SJCRH30 (cell line): ENCODE results near the gene RAP2A. TPM values are rescaled to one million over a fixed set of nuclear protein-coding genes. Genes with fewer than 3 reads are reported as not detected.

Experiments
- DNase-seq, 2 experiments: peaks; one replicate each; pipeline ENCODE4 v3.0.0-alpha.2; 2015 to 2020
- H3K27ac ChIP-seq: fragments of 250-450 bp; sonication (Bioruptor Pico); 2 replicates; pipeline ENCODE4 v1.5.1; 2020; ENCODE audit warnings: mild to moderate bottlenecking, moderate library complexity
- H3K27me3 ChIP-seq: fragments of 250-450 bp; sonication (Bioruptor Pico); 2 replicates; pipeline ENCODE4 v1.5.1; 2020; ENCODE audit warnings: mild to moderate bottlenecking, moderate library complexity
- H3K36me3 ChIP-seq: fragments of 250-450 bp; sonication (Bioruptor Pico); 2 replicates; pipeline ENCODE4 v1.5.1; 2020; ENCODE audit warnings: mild to moderate bottlenecking, moderate library complexity
- H3K4me1 ChIP-seq: fragments of 250-450 bp; sonication (Bioruptor Pico); 2 replicates; pipeline ENCODE4 v1.5.1; 2020; ENCODE audit warnings: mild to moderate bottlenecking, moderate library complexity
- H3K4me3 ChIP-seq: fragments of 250-450 bp; sonication (Bioruptor Pico); 2 replicates; pipeline ENCODE4 v1.5.1; 2020; ENCODE audit warnings: mild to moderate bottlenecking, moderate library complexity
- H3K9me3 ChIP-seq: fragments of 250-450 bp; sonication (Bioruptor Pico); replicated peaks from 2 replicates; pipeline ENCODE4 v1.5.1; 2020; ENCODE audit warnings: mild to moderate bottlenecking, moderate library complexity
- total RNA-seq: library from RNA; depleted of rRNA; stranded (reverse); fragments of >200 nt; shearing (Covaris generic); gene quantifications from 2 replicates; pipeline ENCODE4 v1.2.3, GENCODE V29; 2014

Gene RAP2A
- total RNA-seq, 1 experiment from 2014 or later: 28.9 TPM

DNA sequence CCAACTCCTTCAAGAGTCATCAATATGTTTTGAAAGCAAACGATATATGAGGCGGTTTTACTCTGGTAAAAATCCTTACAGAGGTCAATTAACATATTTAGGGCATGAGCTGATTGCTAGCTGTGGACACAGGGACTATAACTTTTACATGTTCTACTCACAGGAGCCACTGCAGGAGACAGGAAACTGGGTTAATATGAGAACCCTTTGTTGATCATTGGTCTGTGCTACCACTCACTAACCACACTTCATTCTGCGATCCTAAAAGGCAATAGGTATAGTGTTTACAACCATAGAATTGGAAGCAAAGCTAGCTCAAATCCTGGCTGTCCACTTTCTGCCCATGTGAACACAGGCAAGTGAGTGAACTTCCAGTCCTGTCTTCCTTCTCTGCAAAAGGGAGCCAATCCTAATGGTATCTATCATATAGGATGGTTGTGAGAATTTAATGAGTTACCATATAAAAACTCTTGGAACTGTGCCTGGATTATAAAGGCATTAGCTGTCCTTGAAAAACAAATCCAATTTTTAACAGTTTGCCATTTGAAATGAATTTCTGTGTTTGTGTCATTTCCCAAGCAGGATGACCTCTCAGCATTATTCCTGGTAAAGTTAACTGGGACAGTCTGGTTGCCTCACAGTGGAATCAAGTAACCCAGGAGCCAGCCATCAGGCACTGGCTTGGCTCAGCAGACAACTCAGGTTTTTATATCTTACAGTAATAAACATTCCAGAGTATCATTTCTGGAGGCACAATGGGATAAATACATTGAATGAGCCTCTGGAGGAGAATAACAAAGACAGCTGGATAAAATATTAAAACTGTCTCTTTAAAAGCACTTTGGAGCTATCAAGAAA lies 29.8 kb upstream of the RAP2A start:
- DNase-seq: no peak
- Histone ChIP-seq H3K36me3 (no peaks in the 10 kb centered on the region), H3K27ac (no peak overlapping the region), H3K9me3 (no peaks in the 10 kb centered on the region), H3K4me3 (no peak overlapping the region), H3K27me3 (no peaks in the 10 kb centered on the region), H3K4me1 (no peaks in the 10 kb centered on the region)

DNA sequence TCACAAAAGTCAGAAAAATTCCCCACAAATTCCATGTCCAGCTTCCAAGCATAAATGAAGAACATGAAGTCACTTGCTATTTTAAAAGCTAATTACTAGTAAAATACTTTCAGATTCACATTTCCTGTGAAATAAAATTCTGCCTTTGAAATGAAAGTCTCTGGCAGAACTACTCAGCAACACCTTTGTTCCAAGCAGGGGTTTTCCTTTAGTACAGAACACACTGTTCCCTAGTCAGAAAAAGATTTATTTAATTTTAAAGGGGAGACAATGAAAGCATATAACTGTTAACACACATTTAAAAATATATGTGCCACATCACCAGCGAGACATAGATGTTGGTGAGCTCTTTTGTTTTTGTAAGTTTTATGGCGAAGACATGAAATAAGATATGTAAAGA lies 26.4 kb upstream of the RAP2A start:
- no peaks in the 10 kb centered on the region for H3K4me1 ChIP-seq
- no peak overlapping the region for H3K4me3 ChIP-seq
- H3K36me3 ChIP-seq: no peaks in the 10 kb centered on the region
- no peak for DNase-seq
- no peaks in the 10 kb centered on the region for H3K9me3 ChIP-seq
- no peaks in the 10 kb centered on the region for H3K27me3 ChIP-seq
- H3K27ac ChIP-seq: no peak overlapping the region

DNA sequence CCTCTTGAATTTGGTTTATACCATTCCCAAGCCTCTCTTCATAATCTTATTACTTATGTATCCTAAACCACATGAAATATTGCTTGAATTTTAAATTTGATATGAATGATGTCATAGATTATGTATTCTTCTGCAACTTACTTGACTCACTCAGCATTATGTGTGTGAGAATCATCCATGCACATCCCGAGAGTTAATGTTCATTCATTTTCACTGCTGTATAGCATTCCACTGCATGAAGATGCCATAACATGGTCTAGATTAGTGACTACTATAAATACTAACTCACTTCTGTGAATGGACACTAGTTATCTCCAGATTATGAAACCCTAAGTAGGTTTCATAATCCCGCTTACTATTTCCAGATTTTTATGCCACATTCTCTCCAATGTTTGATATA lies 25.0 kb upstream of the RAP2A start:
- DNase-seq: no peak
- Histone ChIP-seq H3K4me1 (peaks cover 1% of the 10 kb centered on the region; the same call in 1 of the 2 replicates), H3K4me3 (no peak overlapping the region), H3K27ac (no peak overlapping the region), H3K27me3 (no peaks in the 10 kb centered on the region), H3K36me3 (no peaks in the 10 kb centered on the region), H3K9me3 (no peaks in the 10 kb centered on the region)

DNA sequence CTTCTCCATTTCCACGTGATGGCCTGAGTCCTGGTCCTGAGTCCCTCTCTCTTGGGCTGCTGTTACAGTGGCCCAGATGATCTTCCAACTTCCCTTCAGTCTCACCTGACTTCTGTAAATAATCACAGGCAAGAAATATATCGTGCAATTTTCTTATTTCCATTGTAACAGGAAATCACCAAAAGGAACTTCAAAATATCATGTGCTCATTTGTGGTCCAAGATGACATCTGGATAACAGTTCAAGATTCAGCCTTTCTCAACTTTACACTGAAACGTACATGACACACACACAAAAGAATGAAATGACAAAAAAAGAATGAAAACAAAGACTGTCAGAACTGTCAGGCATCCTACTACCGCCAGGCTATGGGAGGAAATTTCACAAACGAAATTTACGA lies 22.0 kb upstream of the RAP2A start:
- no peak overlapping the region for H3K27ac ChIP-seq
- DNase-seq: no peak
- no peaks in the 10 kb centered on the region for H3K27me3 ChIP-seq
- no peaks in the 10 kb centered on the region for H3K9me3 ChIP-seq
- no peaks in the 10 kb centered on the region for H3K36me3 ChIP-seq
- no peak overlapping the region for H3K4me3 ChIP-seq
- peaks cover 9% of the 10 kb centered on the region for H3K4me1 ChIP-seq

DNA sequence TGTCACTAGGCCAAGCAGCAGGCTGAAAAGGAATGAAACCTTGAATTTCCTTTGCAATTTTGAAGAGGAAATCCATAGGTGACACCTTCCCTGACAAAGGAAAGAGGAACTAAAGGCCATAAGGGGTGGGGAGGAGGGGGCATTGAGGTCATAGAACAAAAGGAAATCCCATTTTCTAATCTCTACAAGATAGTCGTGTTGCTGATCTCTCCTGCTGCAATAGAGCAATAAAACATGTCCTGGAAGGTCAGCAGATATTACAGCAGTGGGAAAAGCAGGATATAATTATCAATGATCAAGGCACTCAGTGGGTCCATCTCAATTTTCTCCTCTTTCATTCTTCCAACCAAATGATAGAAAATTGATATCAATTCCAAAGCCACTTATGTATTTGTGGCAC lies 20.3 kb upstream of the RAP2A start:
- Histone ChIP-seq H3K36me3 (no peaks in the 10 kb centered on the region), H3K27ac (no peak overlapping the region), H3K9me3 (no peaks in the 10 kb centered on the region), H3K27me3 (no peaks in the 10 kb centered on the region), H3K4me3 (no peak overlapping the region), H3K4me1 (peaks cover 9% of the 10 kb centered on the region)
- DNase-seq: no peak

DNA sequence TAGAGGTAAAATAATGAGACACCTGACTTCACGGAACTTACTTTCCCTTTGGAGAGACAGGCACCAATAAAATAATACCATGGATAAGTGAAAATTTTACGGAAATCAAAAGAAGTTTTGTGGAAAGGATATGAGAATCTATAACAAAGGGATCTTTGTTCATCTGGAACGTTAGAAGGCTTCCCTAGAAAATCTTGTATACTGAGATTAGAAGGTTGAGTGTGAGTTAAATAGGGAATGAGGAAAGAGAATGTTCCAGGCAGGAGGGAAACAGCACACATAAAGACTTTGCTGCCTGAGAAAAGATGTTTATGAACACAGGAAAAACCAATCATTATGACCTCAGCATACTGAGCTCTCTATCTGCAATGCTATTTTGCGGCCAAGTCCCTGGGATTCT lies 19.6 kb upstream of the RAP2A start:
- peak in 1 of 2 experiments; percentile 19 for DNase-seq
- H3K4me3 ChIP-seq: no peak overlapping the region
- no peaks in the 10 kb centered on the region for H3K36me3 ChIP-seq
- H3K4me1 ChIP-seq: peaks cover 9% of the 10 kb centered on the region
- H3K27me3 ChIP-seq: no peaks in the 10 kb centered on the region
- H3K9me3 ChIP-seq: no peaks in the 10 kb centered on the region
- no peak overlapping the region for H3K27ac ChIP-seq

DNA sequence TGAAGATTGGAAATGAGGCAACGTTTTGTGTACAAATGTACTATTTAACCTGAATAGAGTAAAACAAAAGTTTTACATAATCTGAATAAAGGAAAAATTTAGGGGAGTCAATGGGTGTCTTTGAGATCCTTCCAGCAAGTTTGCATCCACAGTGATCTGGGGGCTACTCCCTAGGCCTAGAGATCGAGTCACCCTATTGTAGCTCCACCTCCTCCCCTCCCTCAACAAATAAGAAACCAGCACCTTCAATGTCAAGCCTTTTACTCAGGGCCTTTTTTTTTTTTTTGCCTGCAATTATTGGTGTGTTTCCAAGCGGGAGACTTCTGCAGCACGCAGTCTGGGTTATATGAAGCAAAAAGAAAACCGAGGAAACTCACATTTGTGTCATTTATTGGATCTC lies 16.3 kb upstream of the RAP2A start:
- no peaks in the 10 kb centered on the region for H3K9me3 ChIP-seq
- no peak overlapping the region for H3K4me3 ChIP-seq
- no peak overlapping the region for H3K27ac ChIP-seq
- peaks cover 9% of the 10 kb centered on the region for H3K4me1 ChIP-seq
- H3K27me3 ChIP-seq: no peaks in the 10 kb centered on the region
- no peak for DNase-seq
- no peaks in the 10 kb centered on the region for H3K36me3 ChIP-seq

DNA sequence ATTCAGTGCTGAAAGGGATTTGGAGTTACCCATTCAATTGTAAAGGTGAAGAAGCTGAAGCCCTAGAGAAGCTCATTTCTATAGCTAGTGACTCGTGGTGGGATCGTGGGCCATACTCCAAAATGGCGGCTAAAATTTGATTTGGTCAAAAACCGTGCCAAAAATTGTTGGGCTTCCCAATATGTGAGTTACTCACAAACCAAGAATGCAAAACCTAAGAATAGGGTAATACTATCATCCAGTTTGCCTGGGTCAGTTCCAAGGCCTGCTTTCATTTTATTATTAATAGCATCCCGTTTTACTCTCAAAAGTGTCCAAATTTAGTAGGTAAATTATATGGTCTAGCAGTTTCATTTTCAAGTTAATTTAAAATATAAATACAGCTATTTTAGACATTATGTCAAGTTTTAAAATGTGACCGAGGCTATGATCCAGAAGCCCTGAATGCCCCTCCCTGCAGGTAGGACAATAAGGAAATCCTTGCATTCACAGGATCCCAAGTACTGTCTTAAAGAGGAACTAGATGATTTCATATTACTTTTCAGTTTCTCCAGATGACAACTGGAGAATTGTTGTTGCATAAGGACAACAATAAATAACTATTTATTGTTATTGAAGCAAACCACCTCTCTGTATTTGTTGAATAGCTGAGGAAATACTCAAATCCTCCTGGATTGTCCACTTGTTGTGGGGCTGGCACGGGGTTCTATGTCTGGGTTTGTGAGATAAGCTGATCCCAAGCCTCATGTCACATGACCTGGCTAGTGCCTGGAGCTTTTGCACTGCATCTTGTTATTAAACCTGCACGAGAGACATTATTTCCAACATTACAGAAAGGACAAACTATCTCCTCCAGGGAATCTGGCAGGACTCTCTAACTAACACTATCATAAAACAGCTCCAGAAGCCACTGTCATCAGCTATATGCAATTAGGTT lies 11.6 kb upstream of the RAP2A start:
- no peak for DNase-seq
- no peak overlapping the region for H3K4me3 ChIP-seq
- no peaks in the 10 kb centered on the region for H3K9me3 ChIP-seq
- no peaks in the 10 kb centered on the region for H3K36me3 ChIP-seq
- H3K4me1 ChIP-seq: no peaks in the 10 kb centered on the region
- no peak overlapping the region for H3K27ac ChIP-seq
- no peaks in the 10 kb centered on the region for H3K27me3 ChIP-seq

DNA sequence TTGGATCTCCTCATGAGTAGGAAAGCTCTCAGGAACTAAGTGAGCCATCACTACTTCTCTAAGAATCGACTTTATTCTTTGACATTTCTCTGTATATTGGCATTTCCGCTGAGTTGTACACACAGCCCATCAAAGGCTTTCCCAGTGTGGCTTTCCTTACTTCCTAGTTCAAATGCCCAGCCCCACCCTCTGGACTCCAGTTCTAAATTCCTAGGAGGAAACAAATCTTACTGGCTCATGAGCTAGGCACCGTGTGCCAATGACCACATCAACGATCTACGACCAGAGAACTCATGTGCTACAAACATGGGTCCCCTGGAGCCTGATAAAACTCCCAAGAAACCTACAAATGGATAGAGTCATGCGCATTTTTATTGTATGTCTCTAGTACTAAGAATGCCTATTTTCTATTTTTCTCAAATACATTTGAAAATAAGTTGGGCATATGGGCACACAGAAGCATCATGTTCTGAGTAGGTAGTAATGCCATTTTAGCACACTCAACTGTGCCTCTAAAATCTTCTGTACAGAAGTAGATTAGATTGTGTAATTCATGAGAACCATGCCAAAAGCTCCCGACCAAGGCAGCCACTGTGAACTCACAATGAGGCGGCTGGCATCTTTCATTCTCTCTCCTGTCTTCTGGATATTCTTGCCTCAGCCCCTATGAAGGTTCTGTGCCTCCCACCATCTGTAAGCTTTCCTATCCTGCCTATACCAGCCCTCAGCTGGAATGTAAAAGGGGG lies 10.5 kb upstream of the RAP2A start:
- H3K27ac ChIP-seq: no peak overlapping the region

DNA sequence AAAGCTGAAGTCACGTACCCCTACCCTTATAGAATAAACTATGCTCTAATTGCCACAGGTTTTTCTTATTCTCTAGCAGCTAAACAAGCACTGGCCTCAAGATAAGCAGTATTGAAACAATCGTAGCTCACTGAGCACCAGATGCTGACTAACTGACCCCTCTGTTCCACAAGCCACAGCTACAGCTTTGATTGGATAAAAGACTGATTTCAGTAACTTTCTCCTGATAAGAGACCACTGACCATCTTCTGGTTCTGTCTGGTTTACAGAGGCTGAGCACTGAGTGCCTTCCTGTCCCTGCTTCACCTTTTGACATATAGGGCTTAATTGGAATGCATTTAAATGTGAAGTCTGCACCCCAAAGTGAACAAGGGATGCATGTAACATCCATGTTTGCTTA lies 8.4 kb upstream of the RAP2A start:
- Histone ChIP-seq H3K27ac (no peak overlapping the region), H3K36me3 (no peaks in the 10 kb centered on the region), H3K4me3 (no peak overlapping the region), H3K27me3 (no peaks in the 10 kb centered on the region), H3K9me3 (no peaks in the 10 kb centered on the region), H3K4me1 (0 out of 2 replicates have a peak, but pooled peaks cover 4% of the 10 kb centered on the region)
- no peak for DNase-seq

More for the DNA sequence above, 10.5 kb upstream of the RAP2A start:
- H3K9me3 ChIP-seq: no peaks in the 10 kb centered on the region
- no peak for DNase-seq
- H3K4me1 ChIP-seq: no peaks in the 10 kb centered on the region
- no peaks in the 10 kb centered on the region for H3K36me3 ChIP-seq
- H3K4me3 ChIP-seq: no peak overlapping the region
- H3K27me3 ChIP-seq: no peaks in the 10 kb centered on the region

DNA sequence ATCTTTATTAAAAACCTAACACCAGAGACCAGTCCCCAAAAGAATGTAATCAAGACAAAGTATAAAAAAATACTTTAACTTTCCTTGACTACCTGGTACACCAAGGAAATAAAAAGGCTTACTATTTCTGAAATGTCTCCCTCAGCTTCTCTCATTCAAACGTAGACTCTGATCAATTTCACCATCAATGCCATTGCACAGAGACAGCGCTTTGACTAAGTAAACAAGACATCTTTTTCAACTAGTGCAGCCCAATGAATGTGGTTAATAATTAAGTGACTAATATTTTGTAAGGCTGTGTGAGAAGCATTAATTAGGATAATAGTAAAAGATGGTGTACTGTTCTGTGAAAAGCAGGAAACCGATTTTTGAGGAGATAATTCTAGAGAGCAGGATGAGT lies 7.3 kb upstream of the RAP2A start:
- Histone ChIP-seq H3K27me3 (no peaks in the 10 kb centered on the region), H3K4me3 (no peak overlapping the region), H3K36me3 (no peaks in the 10 kb centered on the region), H3K9me3 (no peaks in the 10 kb centered on the region), H3K27ac (no peak overlapping the region), H3K4me1 (peaks cover 5% of the 10 kb centered on the region; the same call in 1 of the 2 replicates)
- DNase-seq: no peak

DNA sequence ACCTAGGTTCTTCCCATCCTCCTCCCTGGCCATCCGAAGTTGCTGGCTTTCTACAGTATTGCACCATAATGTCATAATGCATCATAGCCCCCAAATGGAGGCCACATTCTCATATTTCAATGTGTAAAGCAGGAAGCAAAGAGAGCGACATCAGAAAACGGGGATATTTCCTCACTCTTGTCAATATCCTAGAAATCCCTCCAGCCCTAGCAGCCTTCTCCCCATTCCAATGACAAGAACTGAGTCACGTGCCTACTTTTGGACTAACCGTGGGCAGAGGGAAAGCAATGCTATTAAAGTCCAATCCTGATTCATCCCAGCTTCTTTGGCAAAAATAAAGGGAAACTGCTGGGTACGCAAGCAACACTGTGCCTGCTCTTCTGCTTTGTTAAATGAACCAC lies 4.3 kb upstream of the RAP2A start:
- peak; percentile 3 to 41 for DNase-seq
- H3K27me3 ChIP-seq: no peaks in the 10 kb centered on the region
- H3K27ac ChIP-seq: no peak overlapping the region
- peaks cover 7% of the 10 kb centered on the region; the same call in 1 of the 2 replicates for H3K4me1 ChIP-seq
- H3K4me3 ChIP-seq: peak overlapping the region; percentile 31
- H3K9me3 ChIP-seq: no peaks in the 10 kb centered on the region
- no peaks in the 10 kb centered on the region for H3K36me3 ChIP-seq

DNA sequence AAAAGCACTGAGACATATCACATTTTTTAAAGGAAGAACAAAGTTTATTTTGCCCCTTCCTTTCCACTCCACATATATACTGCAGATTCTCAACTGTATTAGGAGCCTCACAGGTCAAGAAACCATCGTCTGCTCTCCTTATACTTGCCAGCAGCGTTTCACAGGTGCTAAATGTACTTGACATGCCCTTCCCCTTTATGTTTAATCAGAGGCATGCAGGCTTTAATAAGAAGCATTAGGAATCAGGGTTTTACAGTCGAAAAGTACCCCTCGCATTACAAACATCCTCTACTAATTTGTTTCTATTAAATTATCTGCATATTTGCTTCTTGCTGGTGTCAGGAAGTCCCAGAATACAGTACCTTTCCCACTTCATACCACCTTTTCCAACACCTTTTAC lies 3.7 kb upstream of the RAP2A start:
- Histone ChIP-seq H3K27me3 (no peaks in the 10 kb centered on the region), H3K36me3 (no peaks in the 10 kb centered on the region), H3K4me1 (peaks cover 7% of the 10 kb centered on the region; the same call in 1 of the 2 replicates), H3K4me3 (no peak overlapping the region), H3K27ac (no peak overlapping the region), H3K9me3 (no peaks in the 10 kb centered on the region)
- DNase-seq: no peak

DNA sequence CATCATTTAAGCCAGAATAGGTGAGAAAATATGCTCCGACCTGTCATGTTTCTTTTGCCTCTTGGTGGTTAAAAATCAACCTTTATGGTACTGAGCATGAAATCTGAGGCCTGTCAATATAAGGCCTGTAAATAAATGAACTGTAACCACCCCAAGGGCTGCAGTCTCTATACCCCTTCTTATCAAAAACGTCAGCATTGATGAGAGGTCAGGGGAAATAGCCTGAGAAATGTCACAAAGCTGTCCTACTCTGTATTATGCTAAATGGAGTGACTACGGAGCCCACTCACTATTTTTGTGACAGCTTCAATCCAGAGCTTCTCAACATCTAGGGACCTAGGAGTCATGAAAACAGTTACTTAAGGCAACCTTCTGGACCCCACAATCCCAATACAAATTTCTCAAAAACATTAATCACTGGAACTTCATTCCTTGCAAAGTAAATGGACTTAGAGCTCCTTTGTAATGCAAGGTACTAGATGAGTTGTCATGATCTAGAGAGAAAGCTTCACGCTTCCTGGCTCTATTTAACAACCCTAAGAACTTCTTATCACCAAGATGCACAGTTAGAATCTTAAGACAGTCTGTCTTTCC lies 2.7 kb upstream of the RAP2A start:
- Histone ChIP-seq H3K4me1 (peaks cover 7% of the 10 kb centered on the region; the same call in 1 of the 2 replicates), H3K4me3 (0 out of 2 replicates have a peak overlapping the region, but pooled peaks have one; percentile 60), H3K9me3 (no peaks in the 10 kb centered on the region), H3K36me3 (no peaks in the 10 kb centered on the region), H3K27ac (no peak overlapping the region), H3K27me3 (no peaks in the 10 kb centered on the region)
- DNase-seq: no peak
